Fibroblast of mammary gland (primary cell): Measurements from ENCODE around the gene TDG.

Experiments
- DNase-seq: peaks from one replicate; pipeline ENCODE4 v3.0.0-alpha.2; 2010; ENCODE audit warnings: low read depth
- H3K4me3 ChIP-seq: 2 replicates; pipeline ENCODE4 v1.5.1; 2011; ENCODE audit warnings: low read depth, mild to moderate bottlenecking, low read length, moderate library complexity; ENCODE audit not compliant: control insufficient read depth
- TF ChIP-seq, protein P1 (sequence below): conservative IDR thresholded peaks from 2 replicates; pipeline ENCODE4 v1.5.1; 2011; ENCODE audit warnings: low read depth, low read length, inconsistent platforms; ENCODE audit not compliant: control insufficient read depth, insufficient read depth

The TDG gene

DNA sequence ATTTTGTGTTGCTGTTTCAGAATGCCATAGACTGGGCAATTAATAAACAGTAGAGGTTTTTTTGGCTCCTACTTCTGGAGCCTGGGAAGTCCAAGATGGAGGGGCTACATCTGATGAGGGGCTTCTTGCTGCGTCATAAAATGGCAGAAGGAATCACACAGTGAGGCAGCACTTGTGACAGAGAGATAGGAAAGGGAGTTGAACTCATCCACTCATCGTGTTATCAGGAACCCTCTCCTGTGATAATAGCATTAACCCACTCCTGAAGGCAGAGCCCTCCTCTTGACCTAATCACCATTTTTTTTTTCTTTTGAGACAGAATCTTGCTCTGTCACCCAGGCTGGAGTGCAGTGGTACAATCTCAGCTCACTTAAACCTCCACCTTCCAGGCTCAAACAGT, 9.7 kb downstream of the TDG start:
- no peak for DNase-seq
- H3K4me3 ChIP-seq: no peak overlapping the region
- TF ChIP-seq, protein P1, sequence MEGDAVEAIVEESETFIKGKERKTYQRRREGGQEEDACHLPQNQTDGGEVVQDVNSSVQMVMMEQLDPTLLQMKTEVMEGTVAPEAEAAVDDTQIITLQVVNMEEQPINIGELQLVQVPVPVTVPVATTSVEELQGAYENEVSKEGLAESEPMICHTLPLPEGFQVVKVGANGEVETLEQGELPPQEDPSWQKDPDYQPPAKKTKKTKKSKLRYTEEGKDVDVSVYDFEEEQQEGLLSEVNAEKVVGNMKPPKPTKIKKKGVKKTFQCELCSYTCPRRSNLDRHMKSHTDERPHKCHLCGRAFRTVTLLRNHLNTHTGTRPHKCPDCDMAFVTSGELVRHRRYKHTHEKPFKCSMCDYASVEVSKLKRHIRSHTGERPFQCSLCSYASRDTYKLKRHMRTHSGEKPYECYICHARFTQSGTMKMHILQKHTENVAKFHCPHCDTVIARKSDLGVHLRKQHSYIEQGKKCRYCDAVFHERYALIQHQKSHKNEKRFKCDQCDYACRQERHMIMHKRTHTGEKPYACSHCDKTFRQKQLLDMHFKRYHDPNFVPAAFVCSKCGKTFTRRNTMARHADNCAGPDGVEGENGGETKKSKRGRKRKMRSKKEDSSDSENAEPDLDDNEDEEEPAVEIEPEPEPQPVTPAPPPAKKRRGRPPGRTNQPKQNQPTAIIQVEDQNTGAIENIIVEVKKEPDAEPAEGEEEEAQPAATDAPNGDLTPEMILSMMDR: no peak

GRCh38 chr12:103978384-103978982, 12.8 kb downstream of the TDG start:
- no peak for DNase-seq
- TF ChIP-seq, protein P1: no peak
- H3K4me3 ChIP-seq: no peak overlapping the region

DNA sequence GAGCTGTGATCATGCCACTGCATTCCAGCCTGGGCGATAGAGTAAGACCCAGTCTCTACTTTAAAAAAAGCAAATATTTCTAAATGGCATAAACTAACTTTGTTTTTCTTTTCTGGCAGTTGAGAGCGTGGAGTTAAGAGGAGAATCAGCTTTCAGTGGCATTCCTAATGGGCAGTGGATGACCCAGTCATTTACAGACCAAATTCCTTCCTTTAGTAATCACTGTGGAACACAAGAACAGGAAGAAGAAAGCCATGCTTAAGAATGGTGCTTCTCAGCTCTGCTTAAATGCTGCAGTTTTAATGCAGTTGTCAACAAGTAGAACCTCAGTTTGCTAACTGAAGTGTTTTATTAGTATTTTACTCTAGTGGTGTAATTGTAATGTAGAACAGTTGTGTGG, 21.2 kb downstream of the TDG start:
- DNase-seq: no peak
- H3K4me3 ChIP-seq: no peak overlapping the region
- TF ChIP-seq, protein P1: no peak

DNA sequence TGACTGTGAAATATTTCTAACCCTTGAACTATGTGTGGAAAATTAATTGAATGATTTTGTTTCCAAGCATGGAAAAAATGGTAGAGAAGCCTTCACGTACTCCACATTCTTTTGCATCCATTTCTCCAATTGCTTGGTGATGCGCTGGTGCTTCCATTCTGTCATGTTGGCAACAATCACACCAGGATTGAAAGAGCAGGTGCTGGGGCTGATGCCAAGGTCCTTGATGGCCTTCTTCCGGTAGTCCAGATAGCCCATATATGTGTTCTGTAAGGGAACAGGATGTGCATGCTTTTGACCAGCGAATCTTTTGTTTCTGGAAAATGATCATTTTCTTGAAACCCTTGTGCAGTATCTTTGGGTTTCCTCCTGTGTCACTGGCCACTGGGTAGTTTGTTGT, 28.6 kb downstream of the TDG start:
- DNase-seq: no peak
- H3K4me3 ChIP-seq: no peak overlapping the region
- TF ChIP-seq, protein P1: no peak

DNA sequence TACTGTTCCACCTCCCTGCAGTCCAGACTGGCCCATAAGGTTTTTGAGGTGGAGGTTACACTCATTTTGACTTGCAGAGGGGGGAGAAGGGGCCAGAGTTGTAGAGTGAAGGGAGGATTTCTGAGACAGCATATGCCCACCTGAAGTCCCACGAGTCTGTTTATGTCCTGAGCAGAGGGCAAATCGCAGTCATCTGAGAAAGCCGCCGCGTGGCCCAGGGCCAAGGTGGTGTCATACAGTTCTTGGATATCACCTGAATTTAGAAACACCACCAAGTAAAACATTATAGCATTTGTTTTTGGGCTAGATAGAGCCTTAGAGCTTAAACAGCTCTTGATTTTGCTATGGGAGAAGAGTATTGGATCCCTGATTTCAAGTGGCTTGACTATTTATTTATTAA, 30.9 kb downstream of the TDG start:
- TF ChIP-seq, protein P1: no peak
- no peak for DNase-seq
- no peak overlapping the region for H3K4me3 ChIP-seq

GRCh38 chr12:103997286-103997900, 31.7 kb downstream of the TDG start:
- peak; percentile 54 for DNase-seq
- TF ChIP-seq, protein P1: no peak
- H3K4me3 ChIP-seq: no peak overlapping the region
